ENCODE measurements around the gene CYCS. TPM values are rescaled to one million over a fixed set of nuclear protein-coding genes. Genes with fewer than 3 reads are reported as not detected.

The CYCS gene
- total RNA-seq, 2 experiments from 2014 or later: 65.2 to 175 TPM

- Histone ChIP-seq H3K79me2 (ENCODE audit: insufficient read depth, low read depth, low read length) (no peaks in the 10 kb centered on the region), H3K27ac (ENCODE audit: low read depth, low read length, poor library complexity, severe bottlenecking) (no peak overlapping the region), H3K4me1 (ENCODE audit: insufficient read depth, low read length, poor library complexity, severe bottlenecking) (no peaks in the 10 kb centered on the region), H3K36me3 (ENCODE audit: insufficient read depth, low read length) (peaks cover 16% of the 10 kb centered on the region), H3K4me3 (ENCODE audit: low read depth, low read length, poor library complexity, severe bottlenecking) (no peak overlapping the region), H2AFZ (ENCODE audit: low read length) (no peak overlapping the region), H3K9me3 (ENCODE audit: low read length) (no peaks in the 10 kb centered on the region), H3K4me2 (ENCODE audit: low read length) (no peak overlapping the region), H4K20me1 (ENCODE audit: insufficient read depth, low read length) (no peaks in the 10 kb centered on the region), H3K9me2 (ENCODE audit: insufficient read depth, low read length) (no peaks in the 10 kb centered on the region)
- POLR2A ChIA-PET: no interaction called here
- CTCF ChIA-PET (ENCODE audit: unreplicated experiment): no interaction called here
- BruUV-seq (replicated peaks): no TSS peak
- TF ChIP-seq, protein P1, sequence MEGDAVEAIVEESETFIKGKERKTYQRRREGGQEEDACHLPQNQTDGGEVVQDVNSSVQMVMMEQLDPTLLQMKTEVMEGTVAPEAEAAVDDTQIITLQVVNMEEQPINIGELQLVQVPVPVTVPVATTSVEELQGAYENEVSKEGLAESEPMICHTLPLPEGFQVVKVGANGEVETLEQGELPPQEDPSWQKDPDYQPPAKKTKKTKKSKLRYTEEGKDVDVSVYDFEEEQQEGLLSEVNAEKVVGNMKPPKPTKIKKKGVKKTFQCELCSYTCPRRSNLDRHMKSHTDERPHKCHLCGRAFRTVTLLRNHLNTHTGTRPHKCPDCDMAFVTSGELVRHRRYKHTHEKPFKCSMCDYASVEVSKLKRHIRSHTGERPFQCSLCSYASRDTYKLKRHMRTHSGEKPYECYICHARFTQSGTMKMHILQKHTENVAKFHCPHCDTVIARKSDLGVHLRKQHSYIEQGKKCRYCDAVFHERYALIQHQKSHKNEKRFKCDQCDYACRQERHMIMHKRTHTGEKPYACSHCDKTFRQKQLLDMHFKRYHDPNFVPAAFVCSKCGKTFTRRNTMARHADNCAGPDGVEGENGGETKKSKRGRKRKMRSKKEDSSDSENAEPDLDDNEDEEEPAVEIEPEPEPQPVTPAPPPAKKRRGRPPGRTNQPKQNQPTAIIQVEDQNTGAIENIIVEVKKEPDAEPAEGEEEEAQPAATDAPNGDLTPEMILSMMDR (conservative IDR thresholded peaks at IDR 0.05; ENCODE audit: low read length): no peak
- TF ChIP-seq EZH2phosphoT487 (IDR thresholded peaks at IDR 0.05; ENCODE audit: borderline replicate concordance, low read depth, low read length): no peak
- DNase-seq (ENCODE audit: low spot score): no peak
- intact Hi-C loops (cut with micrococcal nuclease; ENCODE audit: unreplicated experiment): no loop called here
Measured at GRCh38 chr7:25109276-25109675, 15.8 kb downstream of the CYCS start.

- ChIA-PET CTCF (ENCODE audit: unreplicated experiment) (no interaction called here), POLR2A (no interaction called here)
- Histone ChIP-seq H3K4me1 (ENCODE audit: insufficient read depth, low read length, poor library complexity, severe bottlenecking) (no peaks in the 10 kb centered on the region), H3K4me2 (ENCODE audit: low read length) (no peak overlapping the region), H3K79me2 (ENCODE audit: insufficient read depth, low read depth, low read length) (no peaks in the 10 kb centered on the region), H2AFZ (ENCODE audit: low read length) (no peak overlapping the region), H3K4me3 (ENCODE audit: low read depth, low read length, poor library complexity, severe bottlenecking) (no peak overlapping the region), H3K9me2 (ENCODE audit: insufficient read depth, low read length) (no peaks in the 10 kb centered on the region), H4K20me1 (ENCODE audit: insufficient read depth, low read length) (no peaks in the 10 kb centered on the region), H3K27ac (ENCODE audit: low read depth, low read length, poor library complexity, severe bottlenecking) (no peak overlapping the region), H3K9me3 (ENCODE audit: low read length) (no peaks in the 10 kb centered on the region), H3K36me3 (ENCODE audit: insufficient read depth, low read length) (no peaks in the 10 kb centered on the region)
- intact Hi-C loops (cut with micrococcal nuclease; ENCODE audit: unreplicated experiment): no loop called here
- TF ChIP-seq EZH2phosphoT487 (IDR thresholded peaks at IDR 0.05; ENCODE audit: borderline replicate concordance, low read depth, low read length): no peak
- TF ChIP-seq, protein P1 (conservative IDR thresholded peaks at IDR 0.05; ENCODE audit: low read length): no peak
- BruUV-seq (replicated peaks): no TSS peak
- DNase-seq (ENCODE audit: low spot score): no peak
Measured at GRCh38 chr7:25105911-25106310, 19.1 kb downstream of the CYCS start.

DNA sequence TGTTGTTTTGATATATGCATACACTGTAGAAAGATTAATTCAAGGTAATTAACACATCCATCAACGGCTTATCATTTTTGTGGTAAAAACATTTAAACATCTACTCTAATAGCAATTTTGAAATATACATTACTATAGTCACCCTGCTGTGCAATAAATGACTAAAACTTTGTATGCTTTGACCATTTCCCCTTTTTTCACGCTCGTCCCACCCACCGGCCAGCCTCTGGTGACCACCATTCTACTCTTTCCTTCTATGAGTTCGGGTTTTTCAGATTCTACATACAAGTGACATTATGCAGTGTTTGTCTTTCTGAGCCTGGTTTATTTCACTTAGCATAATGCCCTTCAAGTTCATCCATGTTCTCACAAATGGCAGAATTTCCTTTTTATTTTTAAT lies 21.3 kb downstream of the CYCS start:
- no peak overlapping the region for H3K4me3 ChIP-seq (ENCODE audit: low read depth, low read length, poor library complexity, severe bottlenecking)
- no TSS peak for BruUV-seq (replicated peaks)
- intact Hi-C loops (cut with micrococcal nuclease; ENCODE audit: unreplicated experiment): no loop called here
- H3K4me1 ChIP-seq (ENCODE audit: insufficient read depth, low read length, poor library complexity, severe bottlenecking): no peaks in the 10 kb centered on the region
- H2AFZ ChIP-seq (ENCODE audit: low read length): no peak overlapping the region
- no peaks in the 10 kb centered on the region for H3K9me2 ChIP-seq (ENCODE audit: insufficient read depth, low read length)
- TF ChIP-seq EZH2phosphoT487 (IDR thresholded peaks at IDR 0.05; ENCODE audit: borderline replicate concordance, low read depth, low read length): no peak
- TF ChIP-seq, protein P1 (conservative IDR thresholded peaks at IDR 0.05; ENCODE audit: low read length): no peak
- no peaks in the 10 kb centered on the region for H3K9me3 ChIP-seq (ENCODE audit: low read length)
- H3K4me2 ChIP-seq (ENCODE audit: low read length): no peak overlapping the region
- ChIA-PET POLR2A (no interaction called here), CTCF (ENCODE audit: unreplicated experiment) (no interaction called here)
- DNase-seq (ENCODE audit: low spot score): no peak
- no peaks in the 10 kb centered on the region for H3K36me3 ChIP-seq (ENCODE audit: insufficient read depth, low read length)
- no peak overlapping the region for H3K27ac ChIP-seq (ENCODE audit: low read depth, low read length, poor library complexity, severe bottlenecking)
- H3K79me2 ChIP-seq (ENCODE audit: insufficient read depth, low read depth, low read length): no peaks in the 10 kb centered on the region
- H4K20me1 ChIP-seq (ENCODE audit: insufficient read depth, low read length): no peaks in the 10 kb centered on the region
